SH-SY5Y (cell line): Measurements from ENCODE around the gene STAC.

ENCODE experiments used
- GATA2 ChIP-seq: IDR thresholded peaks from 2 replicates; pipeline ENCODE4 v1.6.1; 2011; ENCODE audit warnings: mild to moderate bottlenecking, low read depth, low read length
- GATA3 ChIP-seq: IDR thresholded peaks from 2 replicates; pipeline ENCODE4 v1.6.1; 2011; ENCODE audit warnings: low read depth, mild to moderate bottlenecking, low read length, moderate library complexity

DNA sequence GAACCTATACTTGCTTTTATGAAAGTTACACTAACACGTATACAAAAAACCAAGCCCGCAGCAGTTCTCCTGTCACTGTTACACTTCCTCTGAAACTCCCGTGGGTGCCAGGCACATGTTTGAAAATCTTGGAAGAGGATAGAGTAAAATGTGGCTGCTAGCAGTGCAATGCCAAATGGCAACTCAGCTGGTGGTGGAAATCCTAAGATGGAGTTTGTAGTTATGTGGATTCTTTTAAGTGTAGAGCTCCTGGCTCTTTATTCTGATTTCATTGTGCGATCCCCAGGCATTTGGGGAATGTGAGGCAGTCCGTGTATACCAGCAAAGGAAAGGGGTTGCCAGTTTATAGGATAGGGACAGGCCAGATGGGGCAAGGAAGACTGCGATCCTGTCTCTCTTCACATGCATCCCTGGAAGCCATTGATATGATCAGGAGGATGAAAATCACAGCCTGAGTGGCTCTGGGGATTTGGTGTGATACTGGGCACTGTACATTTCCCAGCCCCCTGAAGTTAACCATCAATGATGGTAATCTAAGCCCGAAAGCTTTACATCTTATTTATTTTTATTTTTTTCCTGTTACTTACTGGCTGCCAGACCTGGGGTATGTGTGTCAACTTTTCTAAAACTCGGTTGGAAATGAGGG is 1.1 kb downstream of the STAC start:
- TF ChIP-seq GATA2 = peak; percentile 85
- TF ChIP-seq GATA3 = peak; percentile 64
